ENCODE measurements around the gene KCNN3. TPM values are rescaled to one million over a fixed set of nuclear protein-coding genes. Genes with fewer than 3 reads are reported as not detected.

The KCNN3 gene
- total RNA-seq, 1 donor from 2014 or later = 0.27 TPM

- intact Hi-C loops (cut with micrococcal nuclease) = no loop called here
Measured at GRCh38 chr1:154862907-154863306, 7.2 kb downstream of the KCNN3 start.

DNA sequence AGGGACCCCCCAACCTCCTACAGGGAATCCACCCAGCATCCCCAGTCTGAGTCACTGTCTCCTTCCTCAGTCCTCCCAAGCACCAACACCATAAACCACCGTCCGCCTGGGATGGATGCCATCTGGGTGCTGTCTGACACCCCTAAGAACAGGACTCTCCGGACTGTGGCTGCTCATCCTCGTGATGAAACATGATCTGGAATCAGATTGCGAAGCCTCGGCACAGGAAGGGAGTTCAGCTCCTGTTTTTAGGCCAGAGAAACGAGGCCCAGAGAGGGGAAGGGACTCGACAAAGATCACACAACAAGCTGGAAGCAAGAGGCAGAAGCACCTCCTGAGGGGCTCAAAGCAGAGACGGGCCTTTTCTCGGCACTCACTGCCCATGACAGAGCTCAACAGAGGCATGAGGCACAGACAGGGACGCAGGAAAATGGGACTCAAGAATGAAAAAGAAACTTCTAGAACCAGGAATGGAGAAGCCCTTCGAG lies 8.4 kb downstream of the KCNN3 start:
- intact Hi-C loops (cut with micrococcal nuclease) = no loop called here

GRCh38 chr1:154860156-154860870 lies 9.8 kb downstream of the KCNN3 start:
- intact Hi-C loops (cut with micrococcal nuclease) = no loop called here

GRCh38 chr1:154859786-154860155 lies 10.3 kb downstream of the KCNN3 start:
- intact Hi-C loops (cut with micrococcal nuclease) = no loop called here

GRCh38 chr1:154859151-154859785 lies 10.8 kb downstream of the KCNN3 start:
- intact Hi-C loops (cut with micrococcal nuclease) = no loop called here

DNA sequence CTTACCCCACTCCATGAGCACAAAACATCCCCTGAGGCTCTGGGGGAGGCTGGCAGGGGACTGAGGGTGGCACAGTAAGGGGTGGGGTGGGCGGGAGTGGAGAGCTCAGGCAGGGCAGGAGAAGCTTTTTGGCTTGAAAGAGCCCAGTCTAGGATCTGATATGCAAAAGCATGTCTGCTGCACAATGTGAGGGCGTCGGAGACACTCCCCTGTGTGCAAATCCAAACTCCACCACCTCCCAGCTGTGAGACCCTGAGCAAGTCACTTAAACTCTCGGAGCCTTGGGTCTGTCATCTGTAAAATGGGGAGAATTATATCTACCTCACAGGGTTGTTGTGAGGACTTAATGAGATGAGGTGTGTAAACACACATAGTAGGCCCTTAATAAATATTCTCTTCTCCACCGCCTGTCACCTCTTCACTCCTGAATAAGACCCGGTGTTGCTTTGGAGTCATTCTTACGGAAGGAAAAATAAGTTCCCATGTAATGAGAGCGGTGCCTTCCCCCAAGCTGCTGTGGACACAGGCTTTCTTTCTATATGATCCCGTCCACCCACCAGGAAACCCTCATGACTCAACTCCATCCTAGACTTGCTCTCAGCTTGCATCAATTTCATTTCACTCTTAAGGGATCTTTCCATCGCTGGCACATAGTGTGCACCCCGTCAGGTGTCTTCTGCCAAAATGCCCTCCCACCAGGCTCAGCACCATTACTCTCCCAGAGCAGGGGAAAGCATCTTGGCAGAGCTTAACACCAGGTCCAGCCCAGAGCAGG lies 12.5 kb downstream of the KCNN3 start:
- intact Hi-C loops (cut with micrococcal nuclease) = no loop called here

DNA sequence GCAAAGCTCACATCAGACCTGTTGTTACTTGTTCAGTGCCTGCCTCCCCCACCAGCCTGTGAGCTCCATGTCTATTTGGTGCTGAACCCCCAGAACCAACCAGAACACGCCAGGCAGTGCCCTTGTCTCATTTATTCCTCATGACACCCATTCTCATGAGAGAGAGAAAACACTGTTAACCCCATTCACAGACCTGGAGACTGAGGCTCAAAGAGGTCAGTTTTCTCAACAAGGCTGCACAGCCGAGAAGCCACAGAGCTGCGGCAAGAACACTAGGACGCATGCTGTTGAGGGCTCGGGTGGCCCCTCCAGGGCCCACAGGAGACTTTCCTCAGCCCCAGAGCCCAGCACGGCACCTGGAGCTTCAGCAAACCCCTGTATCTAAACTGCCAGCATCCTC lies 13.1 kb downstream of the KCNN3 start:
- intact Hi-C loops (cut with micrococcal nuclease) = no loop called here

DNA sequence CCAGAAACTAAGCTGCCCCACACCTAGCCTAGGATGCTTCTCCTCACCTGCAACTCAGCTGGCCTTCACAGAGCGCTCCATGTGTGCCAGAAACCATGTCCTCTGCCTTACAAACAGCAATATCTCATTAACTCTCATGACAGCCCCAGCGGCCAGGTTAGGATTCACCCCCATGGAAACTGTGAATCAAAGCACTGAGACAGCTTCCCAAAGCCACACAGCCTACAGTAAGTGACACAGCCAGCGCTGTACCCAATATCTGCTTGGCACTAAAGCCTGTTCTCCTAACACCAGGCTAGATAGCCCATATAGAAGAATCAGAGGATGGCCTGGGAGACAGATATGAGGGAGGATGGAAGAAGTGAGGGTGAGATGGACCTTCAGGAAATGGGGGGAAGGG lies 13.5 kb downstream of the KCNN3 start:
- intact Hi-C loops (cut with micrococcal nuclease) = no loop called here

GRCh38 chr1:154856049-154856448 lies 14.0 kb downstream of the KCNN3 start:
- intact Hi-C loops (cut with micrococcal nuclease) = no loop called here

DNA sequence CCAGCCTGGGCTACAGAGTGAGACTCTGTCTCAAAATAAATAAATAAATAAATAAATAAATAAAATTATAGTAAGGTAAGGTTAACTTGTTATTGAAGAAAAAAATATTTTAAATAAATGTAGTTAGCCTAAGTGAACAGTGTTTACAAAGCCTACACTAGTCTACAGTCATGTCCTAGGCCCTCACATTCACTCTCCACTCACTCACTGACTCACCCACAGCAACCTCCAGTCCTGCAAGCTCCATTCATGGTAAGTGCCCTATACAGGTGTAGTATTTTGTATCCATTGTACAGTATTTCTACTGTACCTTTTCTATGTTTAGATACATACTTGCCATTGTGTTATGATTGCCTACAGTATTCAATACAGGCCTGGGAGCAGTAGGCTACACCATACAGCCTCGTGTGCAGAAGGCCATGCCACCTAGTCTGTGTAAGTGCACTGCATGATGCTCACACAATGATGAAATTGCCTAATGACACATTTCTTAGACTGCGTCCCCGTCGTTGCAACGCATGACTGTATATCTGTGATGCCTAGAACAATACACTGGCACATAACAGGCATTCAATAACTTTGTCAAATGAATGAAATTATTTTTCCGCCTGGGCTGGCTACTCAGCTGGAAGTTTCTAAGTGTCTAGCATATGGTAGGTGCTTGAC lies 14.8 kb downstream of the KCNN3 start:
- intact Hi-C loops (cut with micrococcal nuclease) = no loop called here

DNA sequence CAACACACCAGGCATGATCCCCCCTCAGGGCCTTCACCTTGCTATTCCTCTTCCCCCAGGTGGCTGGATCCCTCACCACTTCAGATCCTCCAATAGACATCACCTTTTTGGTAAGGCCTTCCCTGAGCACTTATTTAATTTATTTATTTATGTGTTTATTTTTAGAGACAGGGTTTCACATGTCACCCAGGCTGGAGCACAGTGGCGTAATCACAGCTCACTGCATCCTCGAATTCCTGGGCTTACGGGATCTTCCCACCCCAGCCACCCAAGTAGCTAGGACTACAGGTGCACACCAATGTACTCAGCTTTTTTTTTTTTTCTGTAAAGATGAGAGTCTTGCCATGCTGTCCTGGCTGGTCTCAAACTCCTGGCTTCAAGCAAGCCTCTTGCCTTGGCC lies 17.2 kb downstream of the KCNN3 start:
- intact Hi-C loops (cut with micrococcal nuclease) = no loop called here

DNA sequence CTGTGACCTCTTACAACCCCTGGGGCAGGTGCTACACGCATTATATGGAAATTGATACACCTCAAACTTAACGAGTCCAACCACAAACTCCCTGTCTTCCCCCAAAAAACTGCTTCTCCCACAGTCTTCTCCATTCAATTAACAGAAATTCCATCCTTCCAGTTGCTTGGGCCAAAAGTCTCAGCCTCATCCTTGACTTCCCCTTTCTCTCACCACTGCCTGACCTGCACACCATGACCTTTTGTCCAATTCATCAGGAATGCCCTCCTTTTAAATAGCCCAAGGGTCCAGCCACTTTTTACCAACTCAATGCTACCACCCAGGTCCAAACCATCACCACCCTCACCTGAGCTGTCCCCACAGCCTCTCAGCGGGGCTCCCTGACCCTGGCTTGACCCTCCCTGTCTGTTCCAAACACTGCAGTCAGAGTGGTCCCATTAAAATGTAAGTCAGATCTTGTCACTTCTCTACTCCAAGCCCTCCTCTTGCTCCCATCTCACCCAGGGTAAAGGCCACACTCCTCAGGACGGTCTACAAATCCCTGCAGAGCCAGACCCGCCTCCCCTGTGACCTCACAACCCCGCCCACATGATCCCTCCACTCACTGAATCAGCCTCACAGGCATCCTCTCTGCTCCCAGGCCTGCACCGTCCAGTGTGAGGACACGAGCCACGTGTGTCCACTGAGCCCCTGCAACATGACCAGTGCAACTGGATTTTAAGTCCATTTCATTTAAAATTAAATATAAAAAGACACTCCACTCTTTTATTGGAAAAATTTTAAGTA lies 18.5 kb downstream of the KCNN3 start:
- intact Hi-C loops (cut with micrococcal nuclease) = no loop called here

GRCh38 chr1:154849645-154850131 lies 20.4 kb downstream of the KCNN3 start:
- intact Hi-C loops (cut with micrococcal nuclease) = no loop called here

GRCh38 chr1:154848983-154849382 lies 21.1 kb downstream of the KCNN3 start:
- intact Hi-C loops (cut with micrococcal nuclease) = no loop called here

- intact Hi-C loops (cut with micrococcal nuclease) = no loop called here
Measured at GRCh38 chr1:154847891-154848290, 22.2 kb downstream of the KCNN3 start.

GRCh38 chr1:154846565-154847442 lies 23.3 kb downstream of the KCNN3 start:
- intact Hi-C loops (cut with micrococcal nuclease) = no loop called here

DNA sequence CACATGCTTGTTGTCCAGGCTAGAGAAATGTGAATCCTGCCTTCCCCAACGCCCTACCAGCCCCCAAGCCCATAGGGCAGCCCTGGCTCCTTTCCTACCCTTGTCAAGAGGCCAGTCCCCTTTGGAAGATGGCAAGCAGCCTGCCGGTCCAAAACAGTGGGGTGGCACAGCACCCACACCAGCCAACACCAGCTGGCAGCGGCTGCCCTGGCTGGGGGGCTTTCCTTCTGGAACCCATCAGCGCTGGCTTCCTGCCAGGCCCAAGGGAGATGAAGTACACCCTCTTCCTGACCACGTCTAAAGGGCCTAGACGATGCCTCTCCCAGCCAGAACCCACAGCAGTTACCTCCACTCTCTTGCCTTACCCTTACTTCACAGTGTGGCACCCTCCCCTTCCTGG lies 24.2 kb downstream of the KCNN3 start:
- intact Hi-C loops (cut with micrococcal nuclease) = no loop called here

- intact Hi-C loops (cut with micrococcal nuclease) = no loop called here
Measured at GRCh38 chr1:154845174-154845573, 24.9 kb downstream of the KCNN3 start.

- intact Hi-C loops (cut with micrococcal nuclease) = no loop called here
Measured at GRCh38 chr1:154844297-154844681, 25.8 kb downstream of the KCNN3 start.

All from T-helper 1 cell treated with Interleukin-12 subunit alpha and Interleukin-12 subunit beta and Interleukin-4 antibody, amounts not matched to agents 30 ng/mL and 1 ng/mL, for 36 hours (primary cell).